ENCODE measurements around the gene EPHA5. TPM values are rescaled to one million over a fixed set of nuclear protein-coding genes. Genes with fewer than 3 reads are reported as not detected.

EPHA5 gene
- total RNA-seq, 1 experiment from 2014 or later: not detected

DNA sequence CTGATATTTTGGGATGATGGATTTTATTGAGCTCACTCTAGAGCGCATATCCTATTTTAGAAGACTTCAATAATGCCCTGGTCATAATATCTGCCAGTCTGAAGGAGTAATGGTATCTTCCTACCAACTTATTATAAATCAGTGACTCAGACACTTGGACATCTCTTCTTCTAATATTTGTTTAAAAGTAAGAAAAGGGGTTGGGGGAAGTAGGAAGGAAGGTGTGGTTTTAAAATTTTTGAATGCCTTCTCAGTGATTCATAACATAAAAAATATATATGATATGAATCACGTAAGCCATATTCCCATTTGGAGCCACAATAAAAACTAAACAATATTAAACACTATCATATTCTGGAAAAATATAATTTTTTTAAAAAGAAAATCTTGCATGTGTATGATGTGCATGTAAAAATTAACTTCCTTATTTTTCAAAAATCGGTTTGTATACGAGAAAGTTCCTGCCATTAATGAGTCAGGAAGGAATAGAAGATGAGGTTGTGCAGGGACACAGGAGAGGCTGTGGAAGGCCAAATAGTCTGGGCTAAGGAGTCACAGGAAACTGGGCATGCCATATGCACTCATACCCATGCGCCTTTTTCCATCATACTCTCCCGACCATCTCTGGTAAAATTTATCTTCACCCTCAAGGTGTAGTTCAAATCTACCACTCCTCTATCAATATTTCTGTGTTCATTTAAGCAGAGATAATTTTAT lies 286.5 kb downstream of the EPHA5 start:
- Mint-ChIP-seq H3K4me3 (no peak overlapping the region), H3K27me3 (ENCODE audit: low read depth) (no peaks in the 10 kb centered on the region), H3K9me3 (no peaks in the 10 kb centered on the region), H3K27ac (no peak overlapping the region), H3K4me1 (peaks cover 0 to 4% of the 10 kb centered on the region in 2 experiments; a peak in 1 of 4 replicates), H3K36me3 (ENCODE audit: insufficient read depth in 1 of 3, low read depth in 3 of 3) (no peaks in the 10 kb centered on the region)
- Histone ChIP-seq H3K79me2 (ENCODE audit: insufficient read depth, low read length) (no peaks in the 10 kb centered on the region), H3T11ph (ENCODE audit: low read length) (no peak overlapping the region), H3K9me3 (ENCODE audit: control insufficient read depth, low read depth, low read length) (no peaks in the 10 kb centered on the region), H3K23me2 (ENCODE audit: insufficient read length, low read depth, low read length, poor library complexity, severe bottlenecking) (no peaks in the 10 kb centered on the region), H3K4ac (ENCODE audit: low read depth, low read length) (no peak overlapping the region), H2AK5ac (ENCODE audit: insufficient read length, low read length) (no peak overlapping the region), H3K18ac (ENCODE audit: insufficient read length, low read depth, low read length) (no peak overlapping the region), H4K91ac (ENCODE audit: insufficient read length, low read depth, low read length) (no peak overlapping the region), H3K27me3 (ENCODE audit: insufficient read depth, low read length) (no peaks in the 10 kb centered on the region), H2BK15ac (ENCODE audit: low read depth, low read length) (no peak overlapping the region), H2BK12ac (ENCODE audit: insufficient read length, low read depth, low read length) (no peak overlapping the region), H3K27ac (ENCODE audit: insufficient read length, low read depth, low read length) (no peak overlapping the region), H3K14ac (ENCODE audit: insufficient read depth, low read length) (no peak overlapping the region), H2BK120ac (ENCODE audit: low read depth, low read length, poor library complexity, severe bottlenecking) (no peak overlapping the region), H3K79me1 (ENCODE audit: insufficient read depth, low read depth, low read length, poor library complexity, severe bottlenecking) (no peaks in the 10 kb centered on the region), H2BK20ac (ENCODE audit: low read depth, low read length, poor library complexity, severe bottlenecking) (no peak overlapping the region), H4K20me1 (ENCODE audit: control insufficient read depth, insufficient read depth, insufficient read length) (no peaks in the 10 kb centered on the region), H3K9ac (ENCODE audit: extremely low read depth, insufficient read length, low read length) (no peak overlapping the region), H3K23ac (ENCODE audit: insufficient read length, low read depth, low read length) (no peak overlapping the region), H2AFZ (ENCODE audit: low read length) (no peak overlapping the region), H4K5ac (ENCODE audit: insufficient read length, low read depth, low read length) (no peak overlapping the region), H3K4me2 (ENCODE audit: insufficient read depth, insufficient read length, low read length) (no peak overlapping the region), H4K8ac (replicated peaks; ENCODE audit: insufficient read length, low read depth, low read length) (no peak overlapping the region), H3K4me1 (ENCODE audit: insufficient read depth, low read length) (no peaks in the 10 kb centered on the region), H2BK5ac (ENCODE audit: insufficient read length, low read length) (no peak overlapping the region), H3K56ac (ENCODE audit: insufficient read length, low read depth, low read length) (no peak overlapping the region)
- TF ChIP-seq, protein P1, sequence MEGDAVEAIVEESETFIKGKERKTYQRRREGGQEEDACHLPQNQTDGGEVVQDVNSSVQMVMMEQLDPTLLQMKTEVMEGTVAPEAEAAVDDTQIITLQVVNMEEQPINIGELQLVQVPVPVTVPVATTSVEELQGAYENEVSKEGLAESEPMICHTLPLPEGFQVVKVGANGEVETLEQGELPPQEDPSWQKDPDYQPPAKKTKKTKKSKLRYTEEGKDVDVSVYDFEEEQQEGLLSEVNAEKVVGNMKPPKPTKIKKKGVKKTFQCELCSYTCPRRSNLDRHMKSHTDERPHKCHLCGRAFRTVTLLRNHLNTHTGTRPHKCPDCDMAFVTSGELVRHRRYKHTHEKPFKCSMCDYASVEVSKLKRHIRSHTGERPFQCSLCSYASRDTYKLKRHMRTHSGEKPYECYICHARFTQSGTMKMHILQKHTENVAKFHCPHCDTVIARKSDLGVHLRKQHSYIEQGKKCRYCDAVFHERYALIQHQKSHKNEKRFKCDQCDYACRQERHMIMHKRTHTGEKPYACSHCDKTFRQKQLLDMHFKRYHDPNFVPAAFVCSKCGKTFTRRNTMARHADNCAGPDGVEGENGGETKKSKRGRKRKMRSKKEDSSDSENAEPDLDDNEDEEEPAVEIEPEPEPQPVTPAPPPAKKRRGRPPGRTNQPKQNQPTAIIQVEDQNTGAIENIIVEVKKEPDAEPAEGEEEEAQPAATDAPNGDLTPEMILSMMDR (conservative IDR thresholded peaks at IDR 0.05): no peak
- DNase-seq: no peak
- no CpG with 5 or more reads among the region's 6 CpGs for WGBS (ENCODE audit: extremely low coverage, insufficient read length, low lambda C conversion rate)
